ENCODE results near the gene CPA2.

CPA2 gene

DNA sequence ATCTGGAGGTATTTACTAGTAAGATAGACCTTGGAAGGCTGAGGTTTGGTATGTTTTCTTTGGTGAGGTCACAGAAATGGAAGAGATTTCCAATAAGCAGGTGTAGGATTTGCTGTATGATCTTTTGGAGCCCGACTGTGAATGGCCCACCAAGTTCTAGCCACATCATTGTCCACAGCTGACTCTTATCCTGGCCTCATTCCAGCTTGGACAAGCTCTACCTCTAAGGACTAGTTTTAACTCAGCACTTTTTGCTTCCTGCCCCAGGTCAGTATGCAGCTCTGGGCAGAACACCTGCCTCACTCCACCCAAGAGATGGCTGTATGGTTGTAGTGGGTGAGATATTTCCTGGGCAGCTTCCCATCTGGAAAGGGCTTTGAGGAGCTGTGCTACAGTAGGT, 20.2 kb downstream of the CPA2 start:
- no peak for DNase-seq

DNA sequence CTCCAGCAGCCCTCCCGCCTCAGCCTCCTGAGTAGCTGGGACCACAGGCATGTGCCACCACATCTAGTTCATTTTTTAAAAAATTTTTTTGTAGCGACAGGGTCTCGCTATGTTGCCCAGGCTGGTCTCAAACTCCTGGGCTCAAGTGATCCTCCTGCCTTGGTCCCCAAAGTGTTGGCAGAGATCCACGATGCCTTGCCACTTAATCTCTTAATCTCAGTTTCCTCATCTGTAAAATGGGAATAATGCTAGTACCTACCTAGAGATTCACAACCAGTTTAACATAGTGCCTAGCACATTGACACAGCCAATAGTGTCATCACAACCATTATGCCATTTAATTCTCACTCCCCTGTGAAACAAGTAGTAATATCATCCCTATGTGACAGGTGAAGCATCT, 21.5 kb downstream of the CPA2 start:
- DNase-seq: no peak

DNA sequence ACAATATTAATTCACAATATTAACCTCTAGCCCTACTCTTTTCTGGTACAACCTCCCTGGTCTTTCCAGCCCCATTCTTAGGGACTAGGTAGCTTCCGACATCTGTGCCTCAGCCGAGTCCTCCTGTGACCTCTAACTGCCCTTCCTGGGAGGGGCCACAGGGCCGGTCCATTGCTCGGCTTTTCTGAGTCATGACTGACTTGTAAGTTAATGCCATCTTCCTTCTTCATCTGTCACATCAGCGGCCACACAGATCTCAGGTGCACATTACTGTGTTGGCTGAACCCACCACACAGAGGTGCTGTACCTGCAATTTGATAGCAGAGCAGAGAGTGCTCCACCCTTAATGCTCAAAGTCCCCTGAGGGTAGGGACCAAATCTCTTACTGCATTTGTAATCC, 22.2 kb downstream of the CPA2 start:
- DNase-seq: no peak

DNA sequence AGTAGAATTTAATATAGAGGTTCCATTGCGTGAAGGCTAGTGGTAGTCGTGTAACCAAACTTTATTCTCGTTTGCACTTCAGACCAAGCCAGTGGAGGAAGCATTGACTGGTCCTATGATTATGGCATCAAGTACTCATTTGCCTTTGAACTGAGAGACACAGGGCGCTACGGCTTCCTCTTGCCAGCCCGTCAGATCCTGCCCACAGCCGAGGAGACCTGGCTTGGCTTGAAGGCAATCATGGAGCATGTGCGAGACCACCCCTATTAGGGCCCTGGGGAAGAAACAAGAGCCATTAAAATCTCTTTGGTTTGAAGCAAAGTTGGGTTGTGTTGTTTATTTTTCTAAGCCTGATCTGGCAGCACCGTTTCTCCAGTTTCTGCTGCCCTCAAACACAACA, 22.8 kb downstream of the CPA2 start:
- no peak for DNase-seq

DNA sequence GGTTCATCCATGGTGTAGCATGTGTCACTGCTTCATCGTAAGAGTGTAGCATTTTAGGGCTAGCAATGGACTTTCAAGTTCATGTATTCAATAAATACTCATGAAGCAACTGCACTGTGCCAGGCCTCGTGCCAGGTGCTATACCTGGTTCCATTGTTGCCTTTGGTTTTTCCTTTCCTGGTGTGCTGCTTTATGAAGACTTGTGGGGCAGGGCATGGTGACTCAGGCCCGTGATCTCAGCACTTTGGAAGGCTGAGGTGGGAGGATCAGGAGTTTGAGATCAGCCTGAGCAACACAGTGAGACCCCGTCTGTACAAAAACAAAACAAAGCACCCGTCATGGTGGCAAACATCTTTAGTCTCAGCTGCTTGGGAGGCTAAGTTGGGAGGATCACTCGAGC, 24.1 kb downstream of the CPA2 start:
- DNase-seq: no peak

DNA sequence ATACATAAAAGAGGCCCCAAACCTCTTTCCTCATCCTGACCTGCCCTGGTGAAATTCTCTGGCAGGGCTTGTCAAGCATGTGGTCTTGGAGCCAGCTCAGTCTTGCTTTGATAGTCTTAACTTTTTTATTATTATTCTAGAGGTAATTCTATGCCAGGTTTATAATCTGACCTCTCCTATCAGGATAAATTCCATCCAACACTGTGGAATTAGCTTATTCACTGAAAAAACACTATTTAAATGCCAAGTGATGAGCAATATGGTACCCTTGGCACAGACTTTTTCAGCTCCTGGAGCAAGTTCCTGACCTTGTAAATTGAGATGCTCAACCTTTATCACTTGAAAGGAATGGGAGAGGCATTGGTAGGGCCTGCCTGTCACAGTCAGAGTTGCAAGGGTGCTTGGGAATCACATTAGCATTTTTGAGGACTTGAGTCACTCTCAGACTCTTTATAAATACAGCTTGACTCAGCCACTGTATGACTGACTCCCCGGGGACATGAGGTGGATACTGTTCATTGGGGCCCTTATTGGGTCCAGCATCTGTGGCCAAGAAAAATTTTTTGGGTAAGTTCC, 26.1 kb downstream of the CPA2 start, which contains the start of gene CPA4:
Gene CPA4, plus strand, starts transcription at position 480 of the 576 bp plus-strand sequence. Its CDS starts 20 bp downstream, at position 500.
- peak; percentile 76 for DNase-seq

DNA sequence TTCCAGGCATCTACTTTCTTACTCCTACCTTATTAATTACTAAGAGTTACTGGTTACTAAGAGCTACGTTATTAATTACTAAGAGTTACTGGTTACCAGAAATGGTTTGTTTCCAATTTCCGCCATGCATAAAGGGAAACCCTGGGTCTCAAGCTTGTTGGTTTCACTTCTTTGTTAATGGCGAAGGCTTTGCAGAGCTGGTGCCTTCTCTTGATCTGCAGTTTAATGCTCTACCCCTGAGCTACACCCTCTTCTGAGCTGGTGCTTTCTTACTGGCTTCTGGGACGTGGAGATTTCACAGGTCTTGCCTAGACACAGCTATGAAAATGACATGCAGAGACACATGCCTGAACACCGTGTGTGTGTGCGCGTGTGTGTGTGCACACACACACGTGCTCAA, 26.9 kb downstream of the CPA2 start:
- DNase-seq: no peak

DNA sequence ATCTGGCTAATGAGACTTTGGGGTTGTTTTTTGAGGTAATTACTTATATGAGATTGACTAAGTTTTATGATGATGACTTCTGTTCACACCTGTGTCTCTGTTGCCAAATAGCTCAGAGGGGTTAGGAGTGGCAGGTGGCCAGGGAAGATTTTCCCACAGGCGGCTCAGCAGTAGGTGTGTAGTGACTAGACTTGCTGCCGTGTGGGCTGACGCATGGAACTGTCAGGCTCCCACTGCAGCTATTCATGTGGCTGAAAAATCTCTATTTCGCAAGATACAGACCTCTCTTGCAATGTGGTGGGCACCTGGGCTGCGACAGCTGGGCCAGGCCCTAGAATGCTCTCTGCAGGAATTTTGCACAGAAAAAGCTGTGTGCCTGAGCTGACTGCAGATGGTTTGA, 27.7 kb downstream of the CPA2 start:
- no peak for DNase-seq

DNA sequence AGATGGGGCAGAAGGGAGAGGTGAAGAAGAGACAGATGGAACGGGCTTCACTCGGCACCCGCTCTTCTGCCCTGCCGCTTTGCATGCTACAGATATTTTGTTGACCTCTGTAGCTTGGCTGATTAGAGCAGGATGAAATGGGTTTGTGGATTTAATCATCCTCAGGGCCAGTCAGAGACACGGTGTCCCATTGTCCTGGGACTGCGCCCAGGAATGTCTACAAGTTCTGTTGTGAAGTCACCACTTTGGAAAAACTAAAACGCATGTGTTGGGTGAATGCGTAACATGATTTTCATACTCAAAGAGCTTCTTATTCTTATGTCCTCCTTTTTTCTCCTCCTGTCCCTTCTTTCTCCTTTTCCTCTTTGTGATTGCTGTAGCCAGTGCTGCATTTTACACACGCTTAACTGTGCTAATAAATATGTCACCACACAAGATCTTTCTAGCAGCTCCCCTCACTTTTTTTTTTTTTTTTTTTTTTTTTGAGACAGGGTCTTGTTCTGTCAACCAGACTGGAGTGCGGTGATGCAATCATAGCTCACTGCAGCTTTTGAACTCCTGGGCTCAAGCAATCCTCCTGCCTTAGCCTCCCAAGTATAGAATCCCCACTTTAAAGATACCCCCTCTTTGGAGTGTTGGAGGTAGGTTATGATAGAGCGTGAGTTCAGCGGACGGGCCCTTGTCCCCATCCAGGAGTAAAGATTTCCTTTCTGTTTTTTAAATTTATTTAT, 29.7 kb downstream of the CPA2 start:
- no peak for DNase-seq

DNA sequence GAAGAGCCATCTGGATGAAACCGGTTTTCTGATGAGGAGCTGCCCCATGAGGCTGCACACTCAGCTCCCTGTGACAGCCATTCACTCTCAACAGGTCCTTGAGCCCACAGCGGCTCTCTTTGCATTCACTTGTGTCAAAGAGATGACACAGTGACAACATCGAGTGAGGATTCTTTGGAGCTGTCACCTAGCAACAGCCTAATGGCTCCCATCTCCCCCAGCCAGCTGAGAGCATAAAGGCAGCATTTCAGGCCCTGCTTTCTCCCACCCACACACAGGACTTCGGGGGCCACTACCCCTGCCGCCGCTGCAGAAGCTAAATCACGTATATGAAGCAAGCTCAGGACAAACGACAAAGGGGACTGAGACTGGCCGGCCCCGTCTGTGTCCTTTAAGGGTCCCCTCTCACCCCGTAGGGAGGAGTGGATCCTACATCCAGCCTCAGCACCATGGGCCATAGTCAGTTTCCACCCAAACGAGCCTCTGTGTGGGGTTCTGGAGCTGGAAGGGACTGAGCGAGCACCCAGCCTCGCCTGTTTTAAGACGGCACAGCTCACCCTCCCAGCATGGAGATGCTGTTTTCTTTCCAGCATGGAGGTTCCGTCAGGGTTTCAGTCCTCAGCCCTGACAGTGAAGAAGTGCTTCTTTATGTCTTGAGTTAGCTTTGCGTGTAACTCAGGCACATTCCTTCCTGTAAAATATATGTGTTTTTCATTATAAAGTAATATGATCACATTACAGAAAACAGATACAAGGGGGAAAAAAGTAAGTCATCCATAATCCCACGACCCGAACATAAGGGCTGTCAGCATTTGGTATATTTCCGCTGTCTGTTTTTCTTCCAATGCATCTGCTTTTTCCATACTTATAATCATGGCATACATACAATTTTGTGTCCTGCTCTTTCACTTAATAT, 31.2 kb downstream of the CPA2 start:
- DNase-seq: no peak

DNA sequence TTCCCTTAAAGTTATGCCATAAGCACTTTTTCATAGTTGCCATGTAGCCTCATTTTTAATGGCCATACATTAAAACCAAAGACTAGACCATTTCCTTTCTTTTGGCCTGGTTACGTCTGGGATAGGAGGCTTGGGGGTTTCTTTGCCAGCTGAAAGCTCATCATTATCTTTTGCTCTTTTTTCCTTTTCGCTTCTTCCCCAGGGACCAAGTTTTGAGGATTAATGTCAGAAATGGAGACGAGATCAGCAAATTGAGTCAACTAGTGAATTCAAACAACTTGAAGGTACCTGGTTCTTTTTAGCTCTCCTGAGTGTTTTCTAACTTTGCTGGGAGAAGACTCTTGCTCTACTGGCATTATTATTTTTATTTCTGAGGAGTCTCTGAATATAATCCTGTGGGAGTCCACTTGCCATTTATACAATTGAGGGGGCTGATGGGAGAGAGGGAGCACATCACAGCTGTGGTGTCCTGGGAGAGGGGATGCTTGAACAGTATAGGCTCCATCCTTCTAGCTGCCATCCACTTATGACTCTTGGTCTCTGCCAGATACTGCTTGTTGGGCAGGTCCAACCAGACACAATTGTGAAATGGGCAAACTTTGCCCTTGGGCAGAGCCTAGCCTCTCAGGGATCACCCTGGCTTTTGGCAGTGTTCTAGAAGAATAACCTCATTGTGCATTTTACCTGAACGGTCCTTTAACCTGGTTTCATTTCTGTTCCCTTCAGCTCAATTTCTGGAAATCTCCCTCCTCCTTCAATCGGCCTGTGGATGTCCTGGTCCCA, 32.1 kb downstream of the CPA2 start:
- DNase-seq: no peak

DNA sequence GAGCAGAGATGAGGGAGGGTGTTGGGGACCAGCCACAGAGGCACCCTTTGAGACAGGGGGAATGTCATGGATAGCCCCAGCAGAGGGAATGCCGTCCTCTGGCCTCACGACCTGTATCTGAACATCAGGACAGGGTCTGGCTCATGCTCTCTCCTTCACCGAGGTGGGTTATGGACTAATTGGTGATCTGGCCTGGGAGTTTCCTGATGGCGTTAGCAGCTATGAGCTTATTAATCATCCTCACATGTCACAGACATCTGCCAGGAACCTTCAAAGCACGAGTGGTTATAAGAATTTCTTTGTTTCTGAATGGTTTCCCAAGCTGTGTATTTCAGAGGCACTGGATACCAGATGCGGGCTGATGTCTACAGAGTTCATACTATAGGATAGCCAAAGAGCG, 33.2 kb downstream of the CPA2 start:
- DNase-seq: no peak

DNA sequence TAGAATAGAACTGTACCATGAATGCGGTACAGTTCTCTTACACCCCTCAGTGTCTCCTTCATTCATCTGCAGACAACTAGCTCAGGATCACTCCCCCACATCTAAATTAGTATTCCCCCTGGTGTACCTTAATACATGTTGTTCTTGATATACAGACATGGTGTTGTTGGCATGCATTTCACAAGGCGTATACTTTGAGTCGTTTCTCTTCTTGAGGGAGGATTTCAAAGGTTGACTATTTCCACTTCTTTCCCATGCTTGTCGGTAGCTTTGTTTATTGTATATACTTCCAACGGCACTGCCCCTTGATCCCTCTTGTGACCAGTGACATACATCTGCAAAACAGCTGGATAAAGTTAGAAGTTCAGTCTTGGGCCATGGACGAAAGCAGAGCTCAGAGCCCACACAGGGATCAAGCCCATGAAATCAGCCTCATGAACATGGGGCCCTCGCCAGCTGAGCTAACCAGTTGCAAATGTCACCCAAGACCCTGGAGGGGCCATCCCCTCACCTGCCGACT, 34.9 kb downstream of the CPA2 start:
- no peak for DNase-seq

DNA sequence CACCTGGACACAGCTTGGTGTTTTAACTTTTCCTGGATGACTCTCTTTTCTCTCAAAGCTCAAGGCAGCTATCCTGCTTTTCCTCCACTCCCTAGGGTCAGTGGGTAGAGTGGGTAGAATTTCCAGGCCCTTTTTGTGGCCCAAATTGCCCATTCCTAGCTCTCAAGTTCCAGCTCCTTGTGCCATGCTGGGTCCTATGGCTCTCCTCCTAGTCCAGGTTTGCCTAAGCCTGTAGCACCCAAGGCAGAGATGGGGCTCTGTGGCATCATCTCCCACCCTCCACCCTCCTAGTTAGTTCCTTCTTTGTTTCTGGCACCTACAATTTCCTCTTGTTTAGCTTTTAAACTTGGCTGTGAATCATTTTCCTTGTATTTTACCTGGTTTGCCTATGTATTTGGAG, 36.0 kb downstream of the CPA2 start:
- DNase-seq: no peak

DNA sequence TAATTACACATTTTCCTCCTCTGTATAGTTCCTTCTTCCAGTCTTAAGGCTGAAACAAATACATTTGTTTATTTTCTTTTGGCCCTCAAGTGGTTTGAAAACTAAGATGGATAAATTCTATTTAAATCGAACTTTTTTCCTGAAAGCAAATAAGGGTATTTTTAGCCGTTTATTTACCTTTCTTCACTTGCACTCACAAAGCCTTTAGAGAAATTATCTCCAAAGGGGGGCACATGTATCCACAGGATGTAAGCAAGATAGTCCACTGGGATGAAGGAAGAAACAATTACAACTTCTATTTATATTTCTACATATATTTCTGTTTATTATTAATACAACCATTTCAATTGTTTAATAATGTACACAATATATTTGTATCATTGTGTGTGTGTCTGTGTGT, 36.5 kb downstream of the CPA2 start:
- no peak for DNase-seq

DNA sequence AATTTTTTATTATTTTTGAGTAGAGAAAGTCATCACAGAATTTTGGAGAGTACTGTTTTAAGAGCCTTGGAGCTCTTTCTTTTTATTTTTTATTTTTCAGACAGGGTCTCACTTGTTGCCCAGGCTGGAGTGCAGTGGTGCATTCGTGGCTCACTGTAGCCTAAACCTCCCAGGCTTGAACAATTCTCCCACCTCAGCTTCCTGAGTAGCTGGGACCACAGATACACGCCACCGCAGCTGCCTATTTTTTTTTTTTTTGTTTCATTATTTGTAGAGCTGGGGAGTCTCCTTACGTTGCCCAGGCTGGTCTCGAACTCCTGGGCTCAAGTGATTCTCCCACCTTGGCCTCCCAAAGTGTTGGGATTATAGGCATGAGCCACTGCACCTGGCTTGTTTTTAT, 36.9 kb downstream of the CPA2 start:
- DNase-seq: no peak

DNA sequence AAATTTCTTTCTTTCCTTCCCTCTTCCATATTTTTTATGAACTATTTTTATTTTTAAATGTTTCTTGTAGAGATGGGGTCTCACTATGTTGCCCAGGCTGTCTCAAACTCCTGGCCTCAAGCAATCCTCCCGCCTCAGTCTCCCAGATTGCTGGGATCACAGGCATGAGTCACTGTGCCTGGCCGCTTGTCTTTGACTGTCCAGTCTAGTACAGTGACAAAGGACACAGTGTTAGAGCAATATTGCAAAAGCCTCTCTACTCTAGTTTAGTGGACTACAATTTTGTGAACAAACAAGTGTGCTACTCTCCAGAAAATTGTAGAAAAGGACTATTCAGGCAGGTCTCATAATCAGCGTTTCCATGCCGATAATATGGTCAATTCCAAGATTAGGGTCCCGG, 37.3 kb downstream of the CPA2 start:
- no peak for DNase-seq

DNA sequence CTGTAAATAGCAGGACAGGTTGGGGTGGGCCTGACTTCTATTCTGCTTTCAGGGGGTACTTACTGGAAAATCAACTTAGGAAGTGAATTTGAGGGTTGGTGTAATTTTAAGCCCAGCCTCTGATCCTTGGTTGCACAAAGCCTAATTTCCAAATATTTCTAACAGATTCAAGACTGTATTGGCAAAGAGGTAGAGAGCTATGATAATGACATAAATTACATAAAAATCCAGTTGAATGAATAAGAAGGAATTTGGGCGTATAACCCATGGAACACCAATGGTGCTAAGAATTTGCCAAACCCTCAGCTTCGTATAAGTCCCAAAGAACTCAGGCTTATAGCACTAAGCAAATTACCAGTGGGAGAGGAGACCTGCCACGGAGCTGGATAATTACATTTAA, 38.2 kb downstream of the CPA2 start:
- DNase-seq: no peak

DNA sequence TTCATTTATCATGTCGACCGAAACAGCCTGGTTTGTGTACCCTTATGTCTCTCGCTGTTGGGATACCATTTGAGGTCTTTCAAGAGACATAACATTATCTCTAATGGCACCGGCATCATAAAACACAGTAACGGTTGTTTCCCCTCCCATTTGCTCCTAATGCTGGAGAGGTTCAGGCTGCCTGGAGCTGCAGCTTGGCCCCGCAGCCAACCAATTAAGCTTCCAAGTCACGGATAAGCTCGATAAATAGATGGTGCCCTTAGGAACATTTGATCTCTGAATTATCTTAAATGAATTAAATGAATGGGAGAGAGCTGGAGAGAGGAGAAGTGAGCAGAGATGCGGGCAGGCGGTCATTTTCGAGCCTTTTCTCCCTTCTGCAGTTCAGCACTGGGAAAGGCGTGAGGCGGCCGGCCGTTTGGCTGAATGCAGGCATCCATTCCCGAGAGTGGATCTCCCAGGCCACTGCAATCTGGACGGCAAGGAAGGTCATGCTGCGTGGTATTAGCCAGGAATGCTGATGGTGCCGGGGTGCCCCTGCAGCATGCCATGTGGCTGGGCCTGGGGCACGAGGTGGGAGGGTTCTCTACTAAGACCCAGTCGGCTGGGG, 38.9 kb downstream of the CPA2 start:
- no peak for DNase-seq

DNA sequence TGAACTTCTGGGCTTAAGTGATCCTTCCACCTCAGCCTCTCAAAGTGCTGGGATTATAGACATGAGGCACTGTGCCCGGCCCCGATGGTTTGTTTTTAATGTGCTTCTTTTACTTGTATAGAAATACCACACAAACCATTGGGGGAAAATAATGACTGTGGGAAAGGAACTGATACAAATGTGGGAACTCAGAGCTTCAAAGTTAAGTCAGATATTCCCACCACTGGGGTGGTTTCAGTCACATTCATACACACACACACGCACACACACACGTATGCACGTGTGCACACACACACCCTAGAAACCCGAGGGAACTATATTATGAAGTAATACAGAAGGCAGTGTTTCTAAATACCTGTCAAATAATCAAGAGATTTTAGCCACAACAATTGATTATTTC, 43.3 kb downstream of the CPA2 start:
- DNase-seq: no peak

DNA sequence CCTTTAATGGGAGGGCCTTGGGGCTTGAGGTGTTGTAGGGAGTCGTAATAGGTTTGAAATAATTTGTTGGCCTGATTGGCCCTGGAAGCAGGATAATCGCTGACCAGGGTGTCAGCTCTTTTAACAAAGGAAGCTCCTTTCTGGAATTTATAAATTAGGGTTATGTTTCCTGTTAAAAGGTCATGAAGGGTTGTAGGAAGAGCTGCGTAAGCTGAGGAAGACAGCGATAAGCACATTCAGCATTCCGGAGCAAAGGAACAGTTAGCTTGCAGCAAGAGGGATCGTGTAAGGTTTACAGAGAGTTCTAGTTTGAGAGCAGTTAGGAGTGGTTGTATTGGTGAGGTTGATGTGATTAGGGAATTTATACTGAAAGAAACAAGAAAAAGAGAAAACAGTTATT, 47.6 kb downstream of the CPA2 start:
- no peak for DNase-seq

DNA sequence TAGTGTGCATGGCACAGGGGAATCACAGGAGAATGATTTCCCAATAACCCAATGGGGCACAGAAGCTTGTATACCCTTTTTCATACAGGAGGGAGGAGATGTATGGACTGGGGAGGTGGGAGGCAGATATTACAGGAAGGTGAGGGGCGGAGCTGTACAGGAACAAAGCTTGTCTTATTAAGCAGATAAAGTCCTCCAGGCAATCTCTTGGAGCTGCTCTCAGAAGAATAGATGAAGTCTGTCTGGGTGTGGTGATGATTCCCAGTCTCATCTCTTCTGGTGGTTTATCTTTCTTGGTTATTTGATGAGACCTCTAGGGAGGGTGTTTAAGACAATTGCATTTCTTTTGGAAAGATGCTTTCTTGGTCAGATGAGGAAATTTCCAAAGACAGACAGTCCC, 52.9 kb downstream of the CPA2 start:
- no peak for DNase-seq
